BLaER1 (cell line): ENCODE measurements around the gene MEPE.

Experiments used
- H3K27ac ChIP-seq: shearing (Covaris generic); formaldehyde crosslinking; 2 replicates; pipeline ENCODE4 v1.8.1; 2022
- H3K27me3 ChIP-seq: shearing (Covaris generic); formaldehyde crosslinking; 2 replicates; pipeline ENCODE4 v1.8.1; 2022
- H3K36me3 ChIP-seq: shearing (Covaris generic); formaldehyde crosslinking; 2 replicates; pipeline ENCODE4 v1.8.1; 2022
- H3K4me1 ChIP-seq: shearing (Covaris generic); formaldehyde crosslinking; 2 replicates; pipeline ENCODE4 v1.8.1; 2022
- H3K4me2 ChIP-seq: shearing (Covaris generic); formaldehyde crosslinking; 2 replicates; pipeline ENCODE4 v1.8.1; 2022
- H3K4me3 ChIP-seq: shearing (Covaris generic); formaldehyde crosslinking; 2 replicates; pipeline ENCODE4 v1.8.1; 2022
- H3K9ac ChIP-seq: shearing (Covaris generic); formaldehyde crosslinking; 2 replicates; pipeline ENCODE4 v1.8.1; 2022
- H3K9me3 ChIP-seq: shearing (Covaris generic); formaldehyde crosslinking; 2 replicates; pipeline ENCODE4 v1.8.1; 2022
- H4K20me1 ChIP-seq: shearing (Covaris generic); formaldehyde crosslinking; 2 replicates; pipeline ENCODE4 v1.8.1; 2022
- Cebpa-rat ChIP-seq: shearing (Covaris generic); IDR thresholded peaks from 2 replicates; pipeline ENCODE4 v1.8.1; 2022

The MEPE gene

GRCh38 chr4:87853108-87853507 is 20.3 kb downstream of the MEPE start:
- Histone ChIP-seq H4K20me1 (no peaks in the 10 kb centered on the region), H3K4me3 (no peak overlapping the region), H3K27ac (no peak overlapping the region), H3K36me3 (no peaks in the 10 kb centered on the region), H3K9ac (no peak overlapping the region), H3K27me3 (no peaks in the 10 kb centered on the region), H3K4me2 (no peak overlapping the region), H3K4me1 (peaks cover 17% of the 10 kb centered on the region), H3K9me3 (no peaks in the 10 kb centered on the region)
- no peak for TF ChIP-seq Cebpa-rat

- no peaks in the 10 kb centered on the region for H3K36me3 ChIP-seq
- H3K27me3 ChIP-seq, result no peaks in the 10 kb centered on the region
- H4K20me1 ChIP-seq, result no peaks in the 10 kb centered on the region
- no peak overlapping the region for H3K4me3 ChIP-seq
- no peak overlapping the region for H3K4me2 ChIP-seq
- H3K27ac ChIP-seq, result no peak overlapping the region
- no peaks in the 10 kb centered on the region for H3K9me3 ChIP-seq
- peaks cover 13% of the 10 kb centered on the region for H3K4me1 ChIP-seq
- H3K9ac ChIP-seq, result no peak overlapping the region
- TF ChIP-seq Cebpa-rat, result no peak
Measured at GRCh38 chr4:87853891-87854290, 21.1 kb downstream of the MEPE start.

- no peak for TF ChIP-seq Cebpa-rat
- Histone ChIP-seq H3K27me3 (no peaks in the 10 kb centered on the region), H3K9me3 (no peaks in the 10 kb centered on the region), H3K4me2 (no peak overlapping the region), H3K36me3 (no peaks in the 10 kb centered on the region), H3K9ac (no peak overlapping the region), H3K4me1 (no peaks in the 10 kb centered on the region), H3K4me3 (no peak overlapping the region), H3K27ac (no peak overlapping the region), H4K20me1 (no peaks in the 10 kb centered on the region)
Measured at GRCh38 chr4:87855559-87855958, 22.8 kb downstream of the MEPE start.

- no peak overlapping the region for H3K4me3 ChIP-seq
- H4K20me1 ChIP-seq, result no peaks in the 10 kb centered on the region
- H3K9ac ChIP-seq, result no peak overlapping the region
- no peaks in the 10 kb centered on the region for H3K27me3 ChIP-seq
- no peaks in the 10 kb centered on the region for H3K4me1 ChIP-seq
- TF ChIP-seq Cebpa-rat, result no peak
- H3K36me3 ChIP-seq, result no peaks in the 10 kb centered on the region
- no peak overlapping the region for H3K4me2 ChIP-seq
- no peak overlapping the region for H3K27ac ChIP-seq
- no peaks in the 10 kb centered on the region for H3K9me3 ChIP-seq
Measured at GRCh38 chr4:87856816-87857215, 24.0 kb downstream of the MEPE start.

- H3K9ac ChIP-seq, result no peak overlapping the region
- no peak overlapping the region for H3K4me3 ChIP-seq
- no peaks in the 10 kb centered on the region for H3K9me3 ChIP-seq
- no peak overlapping the region for H3K4me2 ChIP-seq
- H3K36me3 ChIP-seq, result no peaks in the 10 kb centered on the region
- no peak for TF ChIP-seq Cebpa-rat
- H4K20me1 ChIP-seq, result no peaks in the 10 kb centered on the region
- no peaks in the 10 kb centered on the region for H3K27me3 ChIP-seq
- H3K4me1 ChIP-seq, result no peaks in the 10 kb centered on the region
- H3K27ac ChIP-seq, result no peak overlapping the region
Measured at GRCh38 chr4:87857789-87858188, 25.0 kb downstream of the MEPE start.

GRCh38 chr4:87862236-87862635 is 29.5 kb downstream of the MEPE start:
- no peak for TF ChIP-seq Cebpa-rat
- Histone ChIP-seq H4K20me1 (no peaks in the 10 kb centered on the region), H3K27me3 (no peaks in the 10 kb centered on the region), H3K4me2 (no peak overlapping the region), H3K4me3 (no peak overlapping the region), H3K36me3 (no peaks in the 10 kb centered on the region), H3K9ac (no peak overlapping the region), H3K27ac (no peak overlapping the region), H3K4me1 (peaks cover 21% of the 10 kb centered on the region), H3K9me3 (peaks cover 11% of the 10 kb centered on the region)

GRCh38 chr4:87863486-87863885 is 30.7 kb downstream of the MEPE start:
- H3K36me3 ChIP-seq, result no peaks in the 10 kb centered on the region
- no peak overlapping the region for H3K4me3 ChIP-seq
- TF ChIP-seq Cebpa-rat, result no peak
- H3K27me3 ChIP-seq, result no peaks in the 10 kb centered on the region
- no peak overlapping the region for H3K4me2 ChIP-seq
- H4K20me1 ChIP-seq, result no peaks in the 10 kb centered on the region
- peaks cover 11% of the 10 kb centered on the region for H3K9me3 ChIP-seq
- peaks cover 21% of the 10 kb centered on the region for H3K4me1 ChIP-seq
- H3K27ac ChIP-seq, result no peak overlapping the region
- H3K9ac ChIP-seq, result no peak overlapping the region

- Histone ChIP-seq H3K9ac (no peak overlapping the region), H3K27ac (no peak overlapping the region), H3K4me2 (peak overlapping the region; percentile 30; the same call in 1 of the 2 replicates), H3K27me3 (no peaks in the 10 kb centered on the region), H3K36me3 (no peaks in the 10 kb centered on the region), H3K4me3 (no peak overlapping the region), H4K20me1 (no peaks in the 10 kb centered on the region), H3K9me3 (peaks cover 11% of the 10 kb centered on the region), H3K4me1 (peaks cover 21% of the 10 kb centered on the region)
- no peak for TF ChIP-seq Cebpa-rat
Measured at GRCh38 chr4:87864321-87864720, 31.6 kb downstream of the MEPE start.

- no peaks in the 10 kb centered on the region for H3K36me3 ChIP-seq
- H3K4me3 ChIP-seq, result no peak overlapping the region
- H3K27me3 ChIP-seq, result no peaks in the 10 kb centered on the region
- H3K9ac ChIP-seq, result no peak overlapping the region
- no peak overlapping the region for H3K27ac ChIP-seq
- H3K4me1 ChIP-seq, result peaks cover 21% of the 10 kb centered on the region
- H4K20me1 ChIP-seq, result no peaks in the 10 kb centered on the region
- H3K9me3 ChIP-seq, result peaks cover 11% of the 10 kb centered on the region
- no peak for TF ChIP-seq Cebpa-rat
- no peak overlapping the region; the same call in 1 of the 2 replicates for H3K4me2 ChIP-seq
Measured at GRCh38 chr4:87865288-87865687, 32.5 kb downstream of the MEPE start.

- H3K4me3 ChIP-seq, result no peak overlapping the region
- H4K20me1 ChIP-seq, result no peaks in the 10 kb centered on the region
- no peaks in the 10 kb centered on the region for H3K36me3 ChIP-seq
- H3K9ac ChIP-seq, result no peak overlapping the region
- no peak for TF ChIP-seq Cebpa-rat
- H3K4me2 ChIP-seq, result peak overlapping the region; percentile 15; the same call in 1 of the 2 replicates
- H3K27me3 ChIP-seq, result no peaks in the 10 kb centered on the region
- H3K9me3 ChIP-seq, result peaks cover 11% of the 10 kb centered on the region
- H3K27ac ChIP-seq, result no peak overlapping the region
- peaks cover 21% of the 10 kb centered on the region for H3K4me1 ChIP-seq
Measured at GRCh38 chr4:87865960-87866598, 33.3 kb downstream of the MEPE start.

GRCh38 chr4:87868522-87868921 is 35.8 kb downstream of the MEPE start:
- Histone ChIP-seq H3K36me3 (no peaks in the 10 kb centered on the region), H4K20me1 (no peaks in the 10 kb centered on the region), H3K4me3 (no peak overlapping the region), H3K9ac (no peak overlapping the region), H3K9me3 (peaks cover 10% of the 10 kb centered on the region), H3K27me3 (no peaks in the 10 kb centered on the region), H3K4me2 (no peak overlapping the region), H3K27ac (no peak overlapping the region), H3K4me1 (peaks cover 34% of the 10 kb centered on the region)
- no peak for TF ChIP-seq Cebpa-rat
